Measurements from ENCODE around the gene SFXN5.

SFXN5 gene

GRCh38 chr2:72971036-72971435, 100.5 kb downstream of the SFXN5 start:
- intact Hi-C loops (cut with DNase I; ENCODE audit: low total_unique reads): no loop called here
- Histone ChIP-seq H3K27ac (no peak overlapping the region), H3K27me3 (no peaks in the 10 kb centered on the region), H3K36me3 (peaks cover 0 to 18% (median under 1%) of the 10 kb centered on the region in 3 donors), H3K9me3 (no peaks in the 10 kb centered on the region), H3K4me3 (no peak overlapping the region), H3K4me1 (no peaks in the 10 kb centered on the region)
- no peak for TF ChIP-seq CTCF (IDR thresholded peaks at IDR 0.05)
- no peak for DNase-seq

DNA sequence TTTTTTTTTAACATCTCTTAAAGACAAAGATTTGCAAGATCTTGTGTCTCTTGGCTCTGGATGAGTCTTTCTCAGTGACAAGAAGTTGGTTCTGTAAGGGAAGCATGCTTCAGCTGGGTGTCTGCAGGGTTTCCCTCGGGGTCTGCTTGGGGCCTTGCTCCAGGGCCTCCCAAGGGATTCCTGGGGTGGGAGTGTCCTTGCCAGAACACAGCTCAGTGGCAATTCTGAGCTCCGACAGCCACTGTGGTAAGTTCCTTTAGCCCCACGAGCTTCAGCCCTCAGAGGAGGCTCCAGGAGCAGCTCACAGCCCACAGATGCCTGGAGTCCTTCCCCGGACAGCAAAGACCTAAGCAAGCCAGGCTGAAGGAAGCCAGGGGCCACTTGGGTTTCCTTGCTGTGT, 101.8 kb downstream of the SFXN5 start:
- no peak for TF ChIP-seq CTCF (IDR thresholded peaks at IDR 0.05)
- H3K27me3 ChIP-seq: no peaks in the 10 kb centered on the region
- intact Hi-C loops (cut with DNase I; ENCODE audit: low total_unique reads): no loop called here
- H3K36me3 ChIP-seq: peaks cover 0 to 20% (median 4%) of the 10 kb centered on the region in 3 donors
- H3K9me3 ChIP-seq: no peaks in the 10 kb centered on the region
- no peaks in the 10 kb centered on the region for H3K4me1 ChIP-seq
- H3K4me3 ChIP-seq: no peak overlapping the region
- no peak overlapping the region for H3K27ac ChIP-seq
- no peak for DNase-seq

GRCh38 chr2:72968286-72968685, 103.2 kb downstream of the SFXN5 start:
- no peaks in the 10 kb centered on the region for H3K4me1 ChIP-seq
- intact Hi-C loops (cut with DNase I; ENCODE audit: low total_unique reads): no loop called here
- no peak overlapping the region for H3K4me3 ChIP-seq
- H3K36me3 ChIP-seq: peaks cover 0 to 20% (median 4%) of the 10 kb centered on the region in 3 donors
- H3K27me3 ChIP-seq: no peaks in the 10 kb centered on the region
- no peaks in the 10 kb centered on the region for H3K9me3 ChIP-seq
- H3K27ac ChIP-seq: no peak overlapping the region
- DNase-seq: no peak
- no peak for TF ChIP-seq CTCF (IDR thresholded peaks at IDR 0.05)

DNA sequence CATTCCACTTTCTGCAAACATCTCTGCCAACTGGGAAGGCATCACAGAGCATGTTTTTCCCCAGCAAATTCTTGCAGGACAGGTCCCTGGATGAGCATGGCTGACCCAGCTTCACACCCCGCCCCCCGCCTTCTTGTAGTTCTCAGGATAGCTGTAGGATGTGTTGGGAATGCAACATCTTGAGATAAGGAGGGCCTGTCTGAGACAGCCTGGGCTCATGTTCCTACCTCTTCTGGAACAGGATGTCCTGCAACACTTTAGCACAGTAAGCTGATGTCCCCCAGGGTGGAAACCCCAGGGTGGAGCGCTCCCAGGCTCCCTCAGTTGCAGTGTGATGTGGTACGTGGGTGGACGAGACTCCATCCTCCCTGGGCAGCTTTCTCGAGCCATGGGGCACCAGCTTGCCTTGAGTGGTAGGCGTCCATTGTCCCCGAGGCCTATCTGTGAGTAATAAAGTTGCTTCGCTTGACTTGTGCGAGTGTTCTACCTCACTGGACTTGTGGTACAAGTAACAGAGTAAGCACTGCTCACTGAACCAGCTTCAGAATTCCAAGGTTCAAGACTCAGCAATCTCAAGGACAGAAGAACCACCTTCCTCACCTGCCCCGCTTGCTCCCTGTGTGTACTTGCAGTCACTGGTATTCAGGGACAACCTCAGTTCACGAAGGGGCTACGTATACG, 105.6 kb downstream of the SFXN5 start:
- no peaks in the 10 kb centered on the region for H3K9me3 ChIP-seq
- intact Hi-C loops (cut with DNase I; ENCODE audit: low total_unique reads): no loop called here
- peaks cover 0 to 8% (median 4%) of the 10 kb centered on the region in 3 donors for H3K36me3 ChIP-seq
- H3K4me3 ChIP-seq: no peak overlapping the region
- TF ChIP-seq CTCF (IDR thresholded peaks at IDR 0.05): no peak
- no peak overlapping the region for H3K27ac ChIP-seq
- no peak for DNase-seq
- no peaks in the 10 kb centered on the region for H3K27me3 ChIP-seq
- H3K4me1 ChIP-seq: no peaks in the 10 kb centered on the region

DNA sequence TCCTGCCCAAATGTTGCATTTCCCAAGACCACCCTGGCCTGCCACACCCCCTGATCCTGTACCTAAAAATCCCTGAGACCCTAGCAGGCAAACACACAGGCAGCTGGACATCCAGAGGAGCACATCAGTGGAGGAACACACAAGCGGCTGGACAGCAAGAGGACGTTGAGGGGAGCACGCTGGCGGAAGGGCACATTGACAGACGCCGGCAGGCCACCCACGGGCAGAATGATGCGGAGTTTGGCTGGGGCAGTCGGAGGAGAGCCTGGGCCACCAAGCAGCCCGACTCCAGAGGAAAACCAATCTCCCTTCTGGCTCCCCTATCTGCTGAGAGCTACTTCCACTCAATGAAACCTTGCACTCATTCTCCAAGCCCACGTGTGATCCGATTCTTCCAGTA, 106.5 kb downstream of the SFXN5 start:
- no peak for TF ChIP-seq CTCF (IDR thresholded peaks at IDR 0.05)
- H3K4me1 ChIP-seq: no peaks in the 10 kb centered on the region
- intact Hi-C loops (cut with DNase I; ENCODE audit: low total_unique reads): no loop called here
- H3K27me3 ChIP-seq: no peaks in the 10 kb centered on the region
- H3K4me3 ChIP-seq: no peak overlapping the region
- DNase-seq: no peak
- peaks cover 0 to 8% (median 4%) of the 10 kb centered on the region in 3 donors for H3K36me3 ChIP-seq
- no peak overlapping the region for H3K27ac ChIP-seq
- H3K9me3 ChIP-seq: no peaks in the 10 kb centered on the region

GRCh38 chr2:72964146-72964525, 107.4 kb downstream of the SFXN5 start:
- intact Hi-C loops (cut with DNase I; ENCODE audit: low total_unique reads): no loop called here
- no peak for DNase-seq
- Histone ChIP-seq H3K4me1 (no peaks in the 10 kb centered on the region), H3K36me3 (peaks cover 0 to 8% (median 4%) of the 10 kb centered on the region in 3 donors), H3K9me3 (no peaks in the 10 kb centered on the region), H3K4me3 (no peak overlapping the region), H3K27ac (no peak overlapping the region), H3K27me3 (no peaks in the 10 kb centered on the region)
- no peak for TF ChIP-seq CTCF (IDR thresholded peaks at IDR 0.05)
